ENCODE data around the gene CFAP97D2.

GRCh38 chr13:114231886-114232285, 52.8 kb downstream of the CFAP97D2 start:
- TF ChIP-seq CTCF (IDR thresholded peaks at IDR 0.05; ENCODE audit: extremely low read depth in 1 of 2, insufficient read depth in 1 of 2, low read depth in 1 of 2, low read length in 2 of 2) (no peak), POLR2A (IDR thresholded peaks at IDR 0.05; ENCODE audit: low read depth, low read length) (no peak)

Measured in endothelial cell of umbilical vein (primary cell).